GM12878 (cell line): ENCODE measurements around the gene AMH. TPM values are rescaled to one million over a fixed set of nuclear protein-coding genes. Genes with fewer than 3 reads are reported as not detected.

ENCODE experiments used
- ATAC-seq: fragments of 200-7000 bp; cut with Tn5 transposase; 3 replicates; pipeline ENCODE4 v1.9.1; 2020; ENCODE audit warnings: mild to moderate bottlenecking, moderate library complexity
- BruUV-seq: library from RNA; stranded (reverse); fragments of 400-500 nt; replicated peaks from 2 replicates; lab custom pipeline; 2021; lab: Mats Ljungman, UMichigan
- CTCF ChIA-PET: fragments of 300-600 bp; sonication (Branson Sonifier 250); formaldehyde crosslinking; extraction: SDS; loops from one replicate; lab custom pipeline; 2021; ENCODE audit warnings: inconsistent platforms; lab: Yijun Ruan, JAX
- POLR2A ChIA-PET: fragments of 350-600 bp; formaldehyde crosslinking; extraction: SDS; loops from one replicate; lab custom pipeline; 2021; ENCODE audit warnings: inconsistent platforms; lab: Charles Lee
- RAD21 ChIA-PET: fragments of 300-600 bp; sonication (Branson Sonifier 250); formaldehyde crosslinking; loops from one replicate; lab custom pipeline; 2023; ENCODE audit warnings: antibody characterized with exemption; ENCODE audit not compliant: unreplicated experiment; lab: Charles Lee
- SMC1A ChIA-PET: fragments of 300-600 bp; sonication (Branson Sonifier 250); formaldehyde crosslinking; loops from one replicate; lab custom pipeline; 2023; ENCODE audit not compliant: unreplicated experiment, uncharacterized antibody; lab: Charles Lee
- DNase-seq: peaks from one replicate; pipeline ENCODE4 v3.0.0-alpha.2; 2011; ENCODE audit warnings: low read depth, low spot score
- FAIRE-seq: peaks from 3 replicates; lab custom pipeline; 2011; peaks lifted over from hg19 to GRCh38; lab: Jason Lieb, UNC
- H2AFZ ChIP-seq: 2 replicates; pipeline ENCODE4 v1.6.0; 2011; ENCODE audit warnings: low read depth, low read length, control low read depth; ENCODE audit not compliant: control insufficient read depth
- H3K27ac ChIP-seq: 2 replicates; pipeline ENCODE4 v1.5.1; 2011; ENCODE audit warnings: control low read depth; ENCODE audit not compliant: control insufficient read depth, insufficient read depth
- H3K27me3 ChIP-seq, 2 experiments: replicated peaks in 1 of 2; 2 replicates each; pipeline versions ENCODE4 v1.6.0 to v1.6.1; 2011; ENCODE audit warnings: low read length in 1 of 2; ENCODE audit not compliant: control insufficient read depth in 2 of 2, insufficient read depth in 2 of 2
- H3K36me3 ChIP-seq, 2 experiments: 2 replicates each; pipeline ENCODE4 v1.5.1; 2011; ENCODE audit warnings: low read length in 1 of 2; ENCODE audit not compliant: control insufficient read depth in 2 of 2, insufficient read depth in 2 of 2
- H3K4me1 ChIP-seq: 2 replicates; pipeline ENCODE4 v1.6.1; 2011; ENCODE audit warnings: mild to moderate bottlenecking, low read length, moderate library complexity, mixed read lengths; ENCODE audit not compliant: control insufficient read depth, insufficient read depth
- H3K4me2 ChIP-seq: 2 replicates; pipeline ENCODE4 v1.6.0; 2011; ENCODE audit warnings: control low read depth; ENCODE audit not compliant: control insufficient read depth, insufficient read depth
- H3K4me3 ChIP-seq: fragments of 200-600 bp; sonication (generic); 2 replicates; pipeline ENCODE4 v1.5.1; 2016
- H3K79me2 ChIP-seq: 2 replicates; pipeline ENCODE4 v1.6.0; 2011; ENCODE audit warnings: low read length; ENCODE audit not compliant: control insufficient read depth, insufficient read depth
- H3K9ac ChIP-seq: 2 replicates; pipeline ENCODE4 v1.8.0; 2011; ENCODE audit warnings: low read length, control low read depth, mixed read lengths; ENCODE audit not compliant: control insufficient read depth, insufficient read depth
- H3K9me3 ChIP-seq: replicated peaks from 3 replicates; pipeline ENCODE4 v1.5.1; 2011; ENCODE audit warnings: mild to moderate bottlenecking, low read length; ENCODE audit not compliant: control insufficient read depth, insufficient read depth
- H4K20me1 ChIP-seq: 2 replicates; pipeline ENCODE4 v1.6.0; 2011; ENCODE audit not compliant: control insufficient read depth, insufficient read depth
- TARDBP ChIP-seq: IDR thresholded peaks from 2 replicates; pipeline ENCODE4 v1.6.1; 2016; ENCODE audit warnings: borderline replicate concordance
- WGBS: methylation state at CpG from one replicate; pipeline ENCODE4 v1.1.6; 2016; ENCODE audit warnings: low lambda C conversion rate; ENCODE audit not compliant: insufficient replicate concordance, insufficient coverage; ENCODE audit errors: missing lambda C conversion rate; 5-methylcytosine and 5-hydroxymethylcytosine counted together
- in situ Hi-C: fragments of 300-500 bp; cut with MboI; formaldehyde crosslinking; loops from 9 replicates; pipeline ENCODE4 v1.14.3; 2018; ENCODE audit warnings: mixed read lengths
- intact Hi-C: fragments of 100-400 bp; cut with micrococcal nuclease; formaldehyde crosslinking; loops from one replicate; pipeline ENCODE4 v1.14.2; 2022; ENCODE audit not compliant: unreplicated experiment
- polyA plus RNA-seq, 11 experiments: library from polyadenylated mRNA; depleted of rRNA in 4 of 11; unstranded in 6 of 11; stranded (reverse) in 5 of 11; fragments of >200 nt; fragmentation: Nextera tagmentation in 4 of 11; fragmentation: Illumina TruSeq in 1 of 11; extraction: Ambion mirVana in 4 of 11; extraction: Trizol in 1 of 11; gene quantifications; 1 replicate in 1 of 11; 2 replicates in 10 of 11; pipeline versions ENCODE4 v1.2.1 to v1.2.3, GENCODE V29; 2011 to 2016; ENCODE audit warnings: inconsistent platforms in 2 of 11, missing spikeins in 2 of 11, low read depth in 1 of 11
- total RNA-seq, 4 experiments: library from RNA; depleted of rRNA in 3 of 4; stranded (reverse); fragments of >200 nt in 3 of 4; fragmentation: Illumina TruSeq in 1 of 4; extraction: Trizol in 1 of 4; gene quantifications; 2 replicates each; pipeline versions ENCODE4 v1.2.1 to v1.2.3, GENCODE V29; 2013 to 2021
- TF ChIP-seq, protein P1 (sequence below): fragments of 150-350 bp; IDR thresholded peaks from 2 replicates; pipeline ENCODE4 v1.6.1; 2016; ENCODE audit warnings: low read depth, low read length
- TF ChIP-seq, protein P2 (sequence below): fragments of 150-350 bp; IDR thresholded peaks from 2 replicates; pipeline ENCODE4 v1.6.1; 2014; ENCODE audit warnings: mild to moderate bottlenecking, low read depth, low read length

The AMH gene
- total and polyA plus RNA-seq, 10 of the 15 experiments (the other 5 are each of a cell fraction or from before 2014, with no cell fraction given) = 0.17 to 3.5 (median 0.81) TPM; not detected in 4

DNA sequence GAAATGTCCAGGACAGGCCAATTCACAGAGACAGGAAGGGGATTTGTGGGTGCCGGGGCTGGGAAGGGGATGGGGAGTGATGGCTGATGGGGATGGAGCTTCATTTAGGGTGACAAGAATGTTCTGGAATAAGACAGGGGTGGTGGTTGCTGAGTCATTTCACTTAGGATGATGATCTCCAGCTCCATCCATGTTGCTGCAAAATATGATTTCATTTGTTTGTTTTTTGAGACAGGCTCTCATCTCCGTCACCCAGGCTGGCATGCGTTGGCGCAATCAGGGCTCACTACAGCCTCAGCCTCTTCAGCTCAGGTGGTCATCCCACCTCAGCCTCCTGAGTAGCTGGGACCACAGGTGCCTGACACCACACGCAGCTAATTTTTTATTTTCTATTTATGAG lies 10.2 kb downstream of the AMH start:
- ChIA-PET RAD21 (interaction anchor here (0.6 to 5.4 kb wide), 5 partner anchors 13 to 133 kb away, joined by 3 to 72 read pairs (median 4); partner anchors contain the start of gene SF3A2), CTCF (interaction anchor here (0.6 to 6.7 kb wide), 5 partner anchors 15 to 104 kb away, joined by 5 to 130 read pairs (median 17); no protein-coding TSS in a partner anchor), SMC1A (interaction anchor here (1.3 to 3.5 kb wide), 4 partner anchors 11 to 88 kb away, joined by 3 to 39 read pairs (median 8); no protein-coding TSS in a partner anchor), POLR2A (interaction anchor here (0.6 to 4.7 kb wide), 7 partner anchors 12 to 177 kb away, joined by 3 to 54 read pairs (median 8); no protein-coding TSS in a partner anchor)
- Histone ChIP-seq H3K79me2 (no peaks in the 10 kb centered on the region), H3K27me3 (no peaks in the 10 kb centered on the region; a peak in 1 of 4 replicates), H3K27ac (no peak overlapping the region), H3K9ac (no peak overlapping the region), H3K4me3 (no peak overlapping the region), H4K20me1 (no peaks in the 10 kb centered on the region), H3K36me3 (no peaks in the 10 kb centered on the region), H3K4me2 (no peak overlapping the region), H2AFZ (no peak overlapping the region), H3K9me3 (no peaks in the 10 kb centered on the region), H3K4me1 (peaks cover 19% of the 10 kb centered on the region)
- BruUV-seq = no TSS peak
- intact Hi-C loops (no loop called here), in situ Hi-C loops (no loop called here)
- TF ChIP-seq TARDBP = no peak
- TF ChIP-seq, protein P1, sequence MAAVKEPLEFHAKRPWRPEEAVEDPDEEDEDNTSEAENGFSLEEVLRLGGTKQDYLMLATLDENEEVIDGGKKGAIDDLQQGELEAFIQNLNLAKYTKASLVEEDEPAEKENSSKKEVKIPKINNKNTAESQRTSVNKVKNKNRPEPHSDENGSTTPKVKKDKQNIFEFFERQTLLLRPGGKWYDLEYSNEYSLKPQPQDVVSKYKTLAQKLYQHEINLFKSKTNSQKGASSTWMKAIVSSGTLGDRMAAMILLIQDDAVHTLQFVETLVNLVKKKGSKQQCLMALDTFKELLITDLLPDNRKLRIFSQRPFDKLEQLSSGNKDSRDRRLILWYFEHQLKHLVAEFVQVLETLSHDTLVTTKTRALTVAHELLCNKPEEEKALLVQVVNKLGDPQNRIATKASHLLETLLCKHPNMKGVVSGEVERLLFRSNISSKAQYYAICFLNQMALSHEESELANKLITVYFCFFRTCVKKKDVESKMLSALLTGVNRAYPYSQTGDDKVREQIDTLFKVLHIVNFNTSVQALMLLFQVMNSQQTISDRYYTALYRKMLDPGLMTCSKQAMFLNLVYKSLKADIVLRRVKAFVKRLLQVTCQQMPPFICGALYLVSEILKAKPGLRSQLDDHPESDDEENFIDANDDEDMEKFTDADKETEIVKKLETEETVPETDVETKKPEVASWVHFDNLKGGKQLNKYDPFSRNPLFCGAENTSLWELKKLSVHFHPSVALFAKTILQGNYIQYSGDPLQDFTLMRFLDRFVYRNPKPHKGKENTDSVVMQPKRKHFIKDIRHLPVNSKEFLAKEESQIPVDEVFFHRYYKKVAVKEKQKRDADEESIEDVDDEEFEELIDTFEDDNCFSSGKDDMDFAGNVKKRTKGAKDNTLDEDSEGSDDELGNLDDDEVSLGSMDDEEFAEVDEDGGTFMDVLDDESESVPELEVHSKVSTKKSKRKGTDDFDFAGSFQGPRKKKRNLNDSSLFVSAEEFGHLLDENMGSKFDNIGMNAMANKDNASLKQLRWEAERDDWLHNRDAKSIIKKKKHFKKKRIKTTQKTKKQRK = no peak
- TF ChIP-seq, protein P2, sequence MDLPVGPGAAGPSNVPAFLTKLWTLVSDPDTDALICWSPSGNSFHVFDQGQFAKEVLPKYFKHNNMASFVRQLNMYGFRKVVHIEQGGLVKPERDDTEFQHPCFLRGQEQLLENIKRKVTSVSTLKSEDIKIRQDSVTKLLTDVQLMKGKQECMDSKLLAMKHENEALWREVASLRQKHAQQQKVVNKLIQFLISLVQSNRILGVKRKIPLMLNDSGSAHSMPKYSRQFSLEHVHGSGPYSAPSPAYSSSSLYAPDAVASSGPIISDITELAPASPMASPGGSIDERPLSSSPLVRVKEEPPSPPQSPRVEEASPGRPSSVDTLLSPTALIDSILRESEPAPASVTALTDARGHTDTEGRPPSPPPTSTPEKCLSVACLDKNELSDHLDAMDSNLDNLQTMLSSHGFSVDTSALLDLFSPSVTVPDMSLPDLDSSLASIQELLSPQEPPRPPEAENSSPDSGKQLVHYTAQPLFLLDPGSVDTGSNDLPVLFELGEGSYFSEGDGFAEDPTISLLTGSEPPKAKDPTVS = peak; percentile 58; the same call in 1 of the 2 replicates
- DNase-seq = no peak
- no peak for FAIRE-seq
- WGBS = 82% methylated on average over 4 of the region's 5 CpGs
- ATAC-seq = no peak
